Measurements from ENCODE around the gene SEC23B. TPM values are rescaled to one million over a fixed set of nuclear protein-coding genes. Genes with fewer than 3 reads are reported as not detected.

Gene SEC23B
- total and polyA plus RNA-seq, 2 donors (not counting 3 experiments of a cell fraction or from before 2014, with no cell fraction given): 38.0 to 44.0 TPM

- DNase-seq (ENCODE audit: low read depth, low spot score): no peak
- intact Hi-C loops (cut with micrococcal nuclease): loop anchor here (1.0 kb wide), 1 partner anchor 27 kb away; the partner anchor contains the start of gene SEC23B
Observed at GRCh38 chr20:18533978-18534644, 26.4 kb downstream of the SEC23B start.

More at GRCh38 chr20:18533978-18534644, 26.4 kb downstream of the SEC23B start:
- BruUV-seq (replicated peaks): no TSS peak
- Histone ChIP-seq H3K36me3 (ENCODE audit: control insufficient read depth in 2 of 2, extremely low read depth in 1 of 2, insufficient read depth in 2 of 2, low read length in 2 of 2) (peaks cover 18 to 28% of the 10 kb centered on the region in 2 experiments), H3K27me3 (ENCODE audit: control insufficient read depth in 2 of 2, insufficient read depth in 2 of 2, low read length in 2 of 2) (no peaks in the 10 kb centered on the region), H4K20me1 (replicated peaks; ENCODE audit: control insufficient read depth, extremely low read depth, insufficient read depth, low read length) (no peaks in the 10 kb centered on the region), H3K9me1 (replicated peaks; ENCODE audit: control insufficient read depth, extremely low read depth, insufficient read depth, low read length) (no peaks in the 10 kb centered on the region), H2AFZ (ENCODE audit: low read depth, low read length) (no peak overlapping the region), H3K9ac (replicated peaks; ENCODE audit: extremely low read depth, insufficient read depth, low read length) (no peak overlapping the region), H3K79me2 (ENCODE audit: control insufficient read depth, insufficient read depth, low read length) (no peaks in the 10 kb centered on the region), H3K4me2 (ENCODE audit: insufficient read depth, low read length) (no peak overlapping the region), H3K9me3 (replicated peaks; ENCODE audit: control insufficient read depth, insufficient read depth, low read length) (no peaks in the 10 kb centered on the region), H3K4me1 (ENCODE audit: control insufficient read depth, extremely low read depth, insufficient read depth, low read length) (no peaks in the 10 kb centered on the region), H3K27ac (ENCODE audit: insufficient read depth, low read depth, low read length) (no peak overlapping the region), H3K4me3 (replicated peaks in 1 of 3; ENCODE audit: insufficient read depth in 1 of 3, low read depth in 1 of 3, low read length in 3 of 3) (no peak overlapping the region)
- ChIA-PET POLR2A (no interaction called here), CTCF (no interaction called here)
- TF ChIP-seq GATA2 (IDR thresholded peaks at IDR 0.05; ENCODE audit: insufficient read depth, insufficient read length, low read depth, low read length): no peak
- no peak for TF ChIP-seq POLR2AphosphoS5 (IDR thresholded peaks at IDR 0.05; ENCODE audit: insufficient read depth, low read depth, low read length)
- no peak for TF ChIP-seq CTCF (IDR thresholded peaks at IDR 0.05; ENCODE audit: extremely low read depth in 1 of 2, insufficient read depth in 1 of 2, low read depth in 1 of 2, low read length in 2 of 2)
- TF ChIP-seq MYC (IDR thresholded peaks at IDR 0.05; ENCODE audit: low read depth, low read length): no peak
- no peak for TF ChIP-seq POLR2A (IDR thresholded peaks at IDR 0.05; ENCODE audit: low read depth, low read length)
- TF ChIP-seq EZH2 (IDR thresholded peaks at IDR 0.05; ENCODE audit: borderline replicate concordance, low read depth, low read length, severe bottlenecking): no peak
- no peak for FAIRE-seq
- dilution Hi-C loops (cut with MboI; ENCODE audit: extremely low pct_ligation_motif_present, low sequenced_read_pairs): no loop called here

Data from endothelial cell of umbilical vein (primary cell).